ENCODE measurements around the gene BCKDHA. TPM values are rescaled to one million over a fixed set of nuclear protein-coding genes. Genes with fewer than 3 reads are reported as not detected.

BCKDHA gene
- total and polyA plus RNA-seq, 9 of the 15 experiments (the other 6 are each of a cell fraction or from before 2014, with no cell fraction given) = 4.5 to 52.5 (median 14.1) TPM

DNA sequence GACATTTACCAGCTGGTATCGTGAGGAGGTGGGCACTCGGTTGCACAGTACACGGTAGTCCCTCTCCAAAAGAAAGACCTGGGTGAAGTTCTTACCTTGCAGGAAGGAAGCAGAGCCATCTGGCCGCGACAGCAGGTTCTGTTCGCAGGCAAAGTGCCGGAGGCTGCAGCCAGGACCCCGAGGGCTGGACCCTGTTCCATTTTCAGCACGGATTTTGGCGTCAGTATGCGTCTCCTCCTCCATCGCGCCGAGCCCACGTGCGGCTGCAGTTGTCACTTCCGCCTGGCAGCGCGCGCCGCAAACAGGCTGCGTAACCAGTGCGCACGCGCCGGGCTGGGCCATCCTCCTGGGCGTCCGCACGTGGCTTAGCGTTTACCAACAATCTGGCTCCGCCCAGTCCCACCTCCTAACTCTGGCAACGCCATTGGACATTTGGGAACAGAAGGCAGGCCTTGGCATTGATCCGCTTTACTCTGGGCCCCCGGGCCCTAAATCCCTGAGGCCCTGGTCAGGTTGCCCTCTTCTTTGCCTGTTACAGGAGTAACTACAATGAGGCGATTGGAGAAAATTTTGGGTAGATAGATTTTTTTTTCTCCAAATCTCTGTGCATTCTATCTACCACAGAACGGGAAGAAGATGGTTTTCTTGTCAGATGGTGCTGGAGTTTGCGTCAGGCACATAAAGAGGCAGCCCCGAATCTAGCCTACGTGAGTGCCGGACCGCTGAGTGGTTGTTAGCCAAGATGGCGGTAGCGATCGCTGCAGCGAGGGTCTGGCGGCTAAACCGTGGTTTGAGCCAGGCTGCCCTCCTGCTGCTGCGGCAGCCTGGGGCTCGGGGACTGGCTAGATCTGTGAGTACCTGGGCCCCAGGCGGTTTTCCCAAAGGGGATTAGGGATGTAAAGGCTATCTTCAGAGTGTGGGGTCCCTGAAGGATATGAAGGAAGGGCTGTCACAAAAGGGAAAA lies at the start of gene BCKDHA, which contains the start of gene EXOSC5 (continued):
- no peak for TF ChIP-seq PTTG1 (tag; IDR thresholded peaks at IDR 0.05; ENCODE audit: low read depth)
- TF ChIP-seq ESRRA (IDR thresholded peaks at IDR 0.05; ENCODE audit: borderline replicate concordance, low read depth) = peak; percentile 57; the same call in 1 of the 2 replicates
- peak in 1 of 2 experiments; percentile 84; a peak in 2 of 4 replicates for TF ChIP-seq ARNT (IDR thresholded peaks at IDR 0.05)
- peak; percentile 86 for TF ChIP-seq GABPA (tag; conservative IDR thresholded peaks at IDR 0.05; ENCODE audit: low read depth)
- no peak for TF ChIP-seq NR2F6 (CRISPR knock-in tag; IDR thresholded peaks at IDR 0.05)
- TF ChIP-seq, protein P1, sequence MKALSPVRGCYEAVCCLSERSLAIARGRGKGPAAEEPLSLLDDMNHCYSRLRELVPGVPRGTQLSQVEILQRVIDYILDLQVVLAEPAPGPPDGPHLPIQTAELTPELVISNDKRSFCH (CRISPR knock-in tag; IDR thresholded peaks at IDR 0.05) = no peak
- TF ChIP-seq, protein P1 (tag; IDR thresholded peaks at IDR 0.05) = peak; percentile 48; the same call in 1 of the 2 replicates
- no peak for TF ChIP-seq SMARCA5 (IDR thresholded peaks at IDR 0.05)
- no peak for TF ChIP-seq NUFIP1 (IDR thresholded peaks at IDR 0.05; ENCODE audit: partially characterized antibody)
- TF ChIP-seq, protein P2, sequence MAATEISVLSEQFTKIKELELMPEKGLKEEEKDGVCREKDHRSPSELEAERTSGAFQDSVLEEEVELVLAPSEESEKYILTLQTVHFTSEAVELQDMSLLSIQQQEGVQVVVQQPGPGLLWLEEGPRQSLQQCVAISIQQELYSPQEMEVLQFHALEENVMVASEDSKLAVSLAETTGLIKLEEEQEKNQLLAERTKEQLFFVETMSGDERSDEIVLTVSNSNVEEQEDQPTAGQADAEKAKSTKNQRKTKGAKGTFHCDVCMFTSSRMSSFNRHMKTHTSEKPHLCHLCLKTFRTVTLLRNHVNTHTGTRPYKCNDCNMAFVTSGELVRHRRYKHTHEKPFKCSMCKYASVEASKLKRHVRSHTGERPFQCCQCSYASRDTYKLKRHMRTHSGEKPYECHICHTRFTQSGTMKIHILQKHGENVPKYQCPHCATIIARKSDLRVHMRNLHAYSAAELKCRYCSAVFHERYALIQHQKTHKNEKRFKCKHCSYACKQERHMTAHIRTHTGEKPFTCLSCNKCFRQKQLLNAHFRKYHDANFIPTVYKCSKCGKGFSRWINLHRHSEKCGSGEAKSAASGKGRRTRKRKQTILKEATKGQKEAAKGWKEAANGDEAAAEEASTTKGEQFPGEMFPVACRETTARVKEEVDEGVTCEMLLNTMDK (IDR thresholded peaks at IDR 0.05; ENCODE audit: borderline replicate concordance, insufficient read depth, low read depth, low read length, poor library complexity, severe bottlenecking) = no peak
- no peak for TF ChIP-seq ZBTB17 (CRISPR knock-in tag; IDR thresholded peaks at IDR 0.05)
- no peak for TF ChIP-seq ZNF175 (CRISPR knock-in tag; IDR thresholded peaks at IDR 0.05; ENCODE audit: low read depth)
- TF ChIP-seq HDAC3 (IDR thresholded peaks at IDR 0.05; ENCODE audit: borderline replicate concordance, partially characterized antibody) = peak; percentile 24
- no peak for TF ChIP-seq NFE2L1 (tag; IDR thresholded peaks at IDR 0.05; ENCODE audit: borderline replicate concordance, low read depth)
- TF ChIP-seq, protein P3, sequence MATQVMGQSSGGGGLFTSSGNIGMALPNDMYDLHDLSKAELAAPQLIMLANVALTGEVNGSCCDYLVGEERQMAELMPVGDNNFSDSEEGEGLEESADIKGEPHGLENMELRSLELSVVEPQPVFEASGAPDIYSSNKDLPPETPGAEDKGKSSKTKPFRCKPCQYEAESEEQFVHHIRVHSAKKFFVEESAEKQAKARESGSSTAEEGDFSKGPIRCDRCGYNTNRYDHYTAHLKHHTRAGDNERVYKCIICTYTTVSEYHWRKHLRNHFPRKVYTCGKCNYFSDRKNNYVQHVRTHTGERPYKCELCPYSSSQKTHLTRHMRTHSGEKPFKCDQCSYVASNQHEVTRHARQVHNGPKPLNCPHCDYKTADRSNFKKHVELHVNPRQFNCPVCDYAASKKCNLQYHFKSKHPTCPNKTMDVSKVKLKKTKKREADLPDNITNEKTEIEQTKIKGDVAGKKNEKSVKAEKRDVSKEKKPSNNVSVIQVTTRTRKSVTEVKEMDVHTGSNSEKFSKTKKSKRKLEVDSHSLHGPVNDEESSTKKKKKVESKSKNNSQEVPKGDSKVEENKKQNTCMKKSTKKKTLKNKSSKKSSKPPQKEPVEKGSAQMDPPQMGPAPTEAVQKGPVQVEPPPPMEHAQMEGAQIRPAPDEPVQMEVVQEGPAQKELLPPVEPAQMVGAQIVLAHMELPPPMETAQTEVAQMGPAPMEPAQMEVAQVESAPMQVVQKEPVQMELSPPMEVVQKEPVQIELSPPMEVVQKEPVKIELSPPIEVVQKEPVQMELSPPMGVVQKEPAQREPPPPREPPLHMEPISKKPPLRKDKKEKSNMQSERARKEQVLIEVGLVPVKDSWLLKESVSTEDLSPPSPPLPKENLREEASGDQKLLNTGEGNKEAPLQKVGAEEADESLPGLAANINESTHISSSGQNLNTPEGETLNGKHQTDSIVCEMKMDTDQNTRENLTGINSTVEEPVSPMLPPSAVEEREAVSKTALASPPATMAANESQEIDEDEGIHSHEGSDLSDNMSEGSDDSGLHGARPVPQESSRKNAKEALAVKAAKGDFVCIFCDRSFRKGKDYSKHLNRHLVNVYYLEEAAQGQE (IDR thresholded peaks at IDR 0.05; ENCODE audit: borderline replicate concordance) = peak; percentile 47; the same call in 1 of the 2 replicates
- TF ChIP-seq, protein P3 (CRISPR knock-in tag; IDR thresholded peaks at IDR 0.05; ENCODE audit: low read depth) = no peak
- TF ChIP-seq PHTF2 (CRISPR knock-in tag; IDR thresholded peaks at IDR 0.05) = no peak

Data from K562 (cell line).